ENCODE data around the gene GOLGA8M.
"Not testable (repeated sequence)": the region's sequence is repeated elsewhere in the genome, so short reads cannot be mapped to it uniquely, and the experiment has no call there.

The GOLGA8M gene

GRCh38 chr15:28660750-28661149 lies 51.5 kb downstream of the GOLGA8M start:
- DNase-seq = not testable (repeated sequence)

- DNase-seq = not testable (repeated sequence)
Measured at GRCh38 chr15:28656018-28656360, 56.2 kb downstream of the GOLGA8M start.

- DNase-seq = not testable (repeated sequence)
Measured at GRCh38 chr15:28655329-28656017, 56.7 kb downstream of the GOLGA8M start.

GRCh38 chr15:28654194-28654593 lies 58.0 kb downstream of the GOLGA8M start:
- DNase-seq = not testable (repeated sequence)

DNA sequence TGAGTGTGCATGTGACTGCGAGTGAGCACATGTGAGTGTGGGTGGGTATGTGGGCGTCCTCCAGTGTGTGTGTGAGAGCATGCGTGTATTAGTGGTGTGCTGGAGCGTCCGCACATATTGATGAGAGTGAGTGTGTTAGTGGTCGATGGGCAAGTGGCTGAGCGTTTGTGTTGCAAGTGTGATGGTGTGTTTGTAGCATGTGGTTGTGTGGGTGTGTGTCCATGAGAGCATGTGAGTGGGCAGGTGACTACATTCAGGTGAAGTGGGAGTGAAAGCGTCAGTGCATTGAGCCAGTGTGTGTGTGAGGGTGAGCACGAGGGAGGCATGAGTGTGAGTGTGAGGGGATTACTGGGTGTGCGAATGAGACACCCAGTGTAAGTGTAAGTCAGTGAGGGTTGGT lies 59.7 kb downstream of the GOLGA8M start:
- not testable (repeated sequence) for DNase-seq
